Activated naive CD4-positive, alpha-beta T cell treated with anti-CD3 and anti-CD28 coated beads for 36 hours (primary cell): Measurements from ENCODE around the gene GTF2B. TPM values are rescaled to one million over a fixed set of nuclear protein-coding genes. Genes with fewer than 3 reads are reported as not detected.
"Not testable (repeated sequence)": the region's sequence is repeated elsewhere in the genome, so short reads cannot be mapped to it uniquely, and the experiment has no call there.

ENCODE experiments used
- CTCF ChIA-PET: fragments of 350-600 bp; sonication (Branson Sonifier 250); formaldehyde crosslinking; loops from one replicate; lab custom pipeline; 2021; ENCODE audit warnings: antibody characterized with exemption; lab: Charles Lee
- DNase-seq: peaks from one replicate; pipeline ENCODE4 v3.0.0-alpha.2; 2020
- H3K27ac Mint-ChIP-seq: one replicate; pipeline ENCODE4 v1.8.0; 2021; ENCODE audit warnings: mild to moderate bottlenecking, mixed read lengths
- H3K27me3 Mint-ChIP-seq: one replicate; pipeline ENCODE4 v1.8.0; 2021; ENCODE audit warnings: low read depth, mixed read lengths
- H3K36me3 Mint-ChIP-seq: one replicate; pipeline ENCODE4 v1.8.0; 2021; ENCODE audit warnings: low read depth, mixed read lengths
- H3K4me1 Mint-ChIP-seq: one replicate; pipeline ENCODE4 v1.8.0; 2021; ENCODE audit warnings: low read depth, mixed read lengths
- H3K4me3 Mint-ChIP-seq: one replicate; pipeline ENCODE4 v1.8.0; 2021; ENCODE audit warnings: mild to moderate bottlenecking, moderate library complexity, mixed read lengths
- H3K9me3 Mint-ChIP-seq: one replicate; pipeline ENCODE4 v1.8.0; 2021; ENCODE audit warnings: mixed read lengths
- intact Hi-C: fragments of 100-400 bp; cut with micrococcal nuclease; formaldehyde crosslinking; loops from one replicate; pipeline ENCODE4 v1.15.1; 2023
- total RNA-seq, 2 experiments: library from RNA; stranded (reverse); gene quantifications; one replicate each; pipeline ENCODE4 v1.2.3, GENCODE V29; 2021

Gene GTF2B
- total RNA-seq, 2 experiments from 2014 or later: 35.2 to 36.1 TPM

DNA sequence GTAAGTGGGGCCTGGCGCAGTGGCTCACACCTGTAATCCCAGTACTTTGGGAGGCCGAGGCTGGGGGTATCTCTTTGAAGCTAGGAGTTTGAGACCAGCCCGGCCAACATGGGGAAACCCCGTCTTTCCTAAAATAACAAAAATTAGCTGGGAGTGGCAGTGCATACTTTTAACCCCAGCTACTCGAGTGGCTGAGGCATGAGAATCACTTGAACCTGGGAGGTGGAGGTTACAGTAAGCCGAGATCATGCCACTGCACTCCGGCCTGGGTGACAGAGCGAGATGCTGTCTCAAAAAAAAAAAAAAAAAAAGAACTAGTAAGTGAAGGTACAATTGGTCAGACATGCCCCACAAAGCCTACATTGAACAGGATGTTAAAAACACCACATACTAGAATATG is 10.7 kb downstream of the GTF2B start:
- not testable (repeated sequence) for DNase-seq, H3K27me3 Mint-ChIP-seq, H3K4me3 Mint-ChIP-seq, H3K27ac Mint-ChIP-seq, H3K9me3 Mint-ChIP-seq
- H3K4me1 Mint-ChIP-seq: peaks cover 51% of the 10 kb centered on the region
- peaks cover 16% of the 10 kb centered on the region for H3K36me3 Mint-ChIP-seq
- intact Hi-C loops: loop anchor here (1.0 kb wide), 1 partner anchor 10 kb away; no protein-coding TSS in a partner anchor
- CTCF ChIA-PET: interaction anchor here (0.7 to 1.3 kb wide), 2 partner anchors 275 to 1737 kb away, joined by 3 read pairs; no protein-coding TSS in a partner anchor

DNA sequence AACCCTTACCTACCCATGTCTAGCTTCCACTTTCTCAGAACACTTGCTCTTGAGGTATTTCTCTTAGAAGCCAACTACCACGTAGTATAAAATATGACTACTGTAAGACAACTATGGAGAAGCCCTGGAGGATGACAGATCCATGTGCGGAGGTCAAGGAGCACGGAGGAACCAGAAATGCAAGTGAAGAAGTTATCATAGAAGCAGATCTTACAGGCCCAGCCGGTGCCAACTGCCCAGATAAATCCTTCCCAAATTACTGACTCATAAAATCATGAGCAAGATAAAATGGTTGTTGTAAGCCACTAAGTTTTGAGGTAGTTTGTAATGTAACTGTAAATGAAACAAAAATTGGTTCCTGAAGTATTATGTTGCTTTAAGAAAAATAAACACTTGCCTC is 12.6 kb downstream of the GTF2B start:
- CTCF ChIA-PET: interaction anchor here (0.5 to 5.5 kb wide), 18 partner anchors 9 to 226 kb away, joined by 3 to 63 read pairs (median 4); no protein-coding TSS in a partner anchor
- intact Hi-C loops: no loop called here
- Mint-ChIP-seq H3K9me3 (no peaks in the 10 kb centered on the region), H3K27me3 (no peaks in the 10 kb centered on the region), H3K4me3 (no peak overlapping the region), H3K36me3 (peaks cover 10% of the 10 kb centered on the region), H3K27ac (peak overlapping the region; percentile 5), H3K4me1 (peaks cover 52% of the 10 kb centered on the region)
- DNase-seq: no peak

DNA sequence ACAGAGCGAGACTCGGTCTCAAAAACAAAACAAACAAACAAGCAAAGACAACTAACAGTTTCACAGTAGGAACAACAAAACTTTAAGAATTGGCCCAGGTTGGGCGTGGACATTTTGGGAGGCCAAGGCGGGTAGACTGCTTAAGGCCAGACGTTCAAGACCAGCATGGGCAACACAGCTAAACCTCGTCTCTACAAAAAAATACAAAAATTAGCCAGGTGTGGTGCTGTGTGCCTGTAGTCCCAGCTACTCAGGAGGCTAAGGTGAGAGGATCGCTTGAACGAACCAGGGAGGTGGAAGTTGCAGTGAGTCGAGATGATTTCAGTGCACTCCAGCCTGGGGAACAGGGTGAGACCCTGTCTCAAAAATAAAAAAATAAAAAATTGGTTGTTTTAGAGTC is 13.5 kb downstream of the GTF2B start:
- peaks cover 7% of the 10 kb centered on the region for H3K36me3 Mint-ChIP-seq
- H3K9me3 Mint-ChIP-seq: no peaks in the 10 kb centered on the region
- H3K27ac Mint-ChIP-seq: no peak overlapping the region
- H3K27me3 Mint-ChIP-seq: no peaks in the 10 kb centered on the region
- no peak overlapping the region for H3K4me3 Mint-ChIP-seq
- CTCF ChIA-PET: interaction anchor here (0.7 to 5.5 kb wide), 23 partner anchors 9 to 1972 kb away, joined by 3 to 63 read pairs (median 4); no protein-coding TSS in a partner anchor
- peaks cover 48% of the 10 kb centered on the region for H3K4me1 Mint-ChIP-seq
- intact Hi-C loops: loop anchor here (1.0 kb wide), 4 partner anchors 78 to 270 kb away; no protein-coding TSS in a partner anchor
- DNase-seq: no peak

DNA sequence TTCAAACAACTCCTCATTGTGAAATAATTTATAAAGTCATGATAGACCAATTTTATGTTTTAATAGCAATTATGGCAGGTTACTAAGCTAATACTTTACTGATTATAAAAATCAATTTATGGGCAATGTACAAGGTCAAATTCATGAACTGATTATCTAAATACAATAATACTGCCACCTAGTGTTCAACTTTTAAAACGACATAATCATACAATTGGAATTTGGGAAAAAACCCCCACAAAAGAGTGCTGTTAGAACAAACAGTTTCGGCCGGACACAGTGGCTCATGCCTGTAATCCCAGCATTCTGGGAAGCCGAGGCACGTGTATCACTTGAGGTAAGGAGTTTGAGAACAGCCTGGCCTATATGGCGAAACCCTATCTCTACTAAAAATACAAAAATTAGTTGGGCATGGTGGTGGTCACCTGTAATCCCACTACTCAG is 14.0 kb downstream of the GTF2B start:
- DNase-seq: no peak
- Mint-ChIP-seq H3K4me1 (peaks cover 43% of the 10 kb centered on the region), H3K27me3 (no peaks in the 10 kb centered on the region), H3K36me3 (peaks cover 3% of the 10 kb centered on the region), H3K9me3 (no peaks in the 10 kb centered on the region), H3K4me3 (no peak overlapping the region), H3K27ac (no peak overlapping the region)
- CTCF ChIA-PET: interaction anchor here (0.6 to 5.5 kb wide), 28 partner anchors 9 to 1991 kb away, joined by 3 to 63 read pairs (median 4); partner anchors contain the start of gene GTF2B
- intact Hi-C loops: loop anchor here (1.0 kb wide), 4 partner anchors 77 to 269 kb away; no protein-coding TSS in a partner anchor

DNA sequence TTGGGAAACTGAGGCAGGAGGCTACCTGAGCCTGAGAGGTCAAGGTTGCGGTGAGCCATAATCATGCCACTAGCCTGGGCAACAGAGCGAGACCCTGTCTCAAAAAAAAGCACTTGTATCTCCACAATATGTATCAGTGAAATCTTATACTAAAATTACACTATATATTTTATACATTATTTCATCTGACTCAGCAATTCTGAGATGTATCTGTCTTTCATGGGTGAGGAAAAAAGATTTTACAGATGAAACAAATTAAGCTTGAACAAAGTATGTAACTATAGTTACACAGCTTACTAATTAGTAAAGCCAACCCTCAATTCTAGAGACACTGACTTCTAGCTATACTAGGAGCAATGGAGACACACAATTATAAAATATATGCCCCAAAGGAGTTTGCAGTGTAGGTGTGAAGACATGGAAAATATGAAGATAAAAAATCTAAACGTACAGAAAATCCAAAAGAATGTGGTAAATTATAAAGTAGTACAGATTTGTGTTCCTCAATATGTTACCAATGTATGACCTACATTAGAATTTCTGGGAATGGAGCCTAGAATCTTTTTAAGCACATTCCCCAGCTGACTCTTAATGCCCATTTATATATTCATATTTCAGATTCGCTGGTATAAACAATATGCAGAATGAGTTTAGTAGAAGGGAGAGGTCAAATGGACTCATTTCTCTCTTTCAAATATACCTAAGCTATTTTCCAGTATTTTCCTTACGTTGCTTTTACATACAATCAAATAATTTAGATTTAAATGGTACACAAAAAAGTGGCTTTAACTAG is 14.6 kb downstream of the GTF2B start:
- DNase-seq: no peak
- H3K27me3 Mint-ChIP-seq: no peaks in the 10 kb centered on the region
- no peak overlapping the region for H3K4me3 Mint-ChIP-seq
- H3K9me3 Mint-ChIP-seq: no peaks in the 10 kb centered on the region
- H3K27ac Mint-ChIP-seq: no peak overlapping the region
- H3K4me1 Mint-ChIP-seq: peaks cover 38% of the 10 kb centered on the region
- intact Hi-C loops: loop anchor here (1.0 kb wide), 4 partner anchors 76 to 268 kb away; no protein-coding TSS in a partner anchor
- peaks cover under 1% of the 10 kb centered on the region for H3K36me3 Mint-ChIP-seq
- CTCF ChIA-PET: interaction anchor here (0.6 to 5.5 kb wide), 29 partner anchors 9 to 1991 kb away, joined by 3 to 63 read pairs (median 4); partner anchors contain the start of gene GTF2B

DNA sequence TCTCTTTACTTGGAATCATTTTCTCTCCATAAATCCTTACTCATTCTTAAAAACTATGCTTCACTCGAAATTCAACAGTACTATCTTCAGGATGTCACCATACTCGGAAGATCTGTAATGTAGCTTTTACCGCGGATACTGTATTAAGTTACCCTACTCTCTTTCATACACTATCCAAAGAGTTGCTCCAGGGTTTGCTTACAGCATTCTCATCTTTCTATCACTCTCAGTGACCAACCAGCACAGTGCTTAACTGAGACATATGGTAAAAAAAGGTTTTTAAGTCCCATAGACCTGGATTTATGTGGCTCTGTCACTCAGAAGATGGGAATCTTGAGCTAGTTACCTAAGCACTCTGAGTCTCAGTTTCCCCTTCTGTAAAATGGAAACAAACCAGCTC is 15.8 kb downstream of the GTF2B start:
- Mint-ChIP-seq H3K27ac (no peak overlapping the region), H3K27me3 (no peaks in the 10 kb centered on the region), H3K9me3 (no peaks in the 10 kb centered on the region), H3K4me3 (no peak overlapping the region), H3K36me3 (peaks cover 3% of the 10 kb centered on the region), H3K4me1 (peaks cover 37% of the 10 kb centered on the region)
- DNase-seq: no peak
- CTCF ChIA-PET: interaction anchor here (1.1 to 5.5 kb wide), 7 partner anchors 8 to 219 kb away, joined by 3 to 63 read pairs (median 15); partner anchors contain the start of gene GTF2B
- intact Hi-C loops: no loop called here

DNA sequence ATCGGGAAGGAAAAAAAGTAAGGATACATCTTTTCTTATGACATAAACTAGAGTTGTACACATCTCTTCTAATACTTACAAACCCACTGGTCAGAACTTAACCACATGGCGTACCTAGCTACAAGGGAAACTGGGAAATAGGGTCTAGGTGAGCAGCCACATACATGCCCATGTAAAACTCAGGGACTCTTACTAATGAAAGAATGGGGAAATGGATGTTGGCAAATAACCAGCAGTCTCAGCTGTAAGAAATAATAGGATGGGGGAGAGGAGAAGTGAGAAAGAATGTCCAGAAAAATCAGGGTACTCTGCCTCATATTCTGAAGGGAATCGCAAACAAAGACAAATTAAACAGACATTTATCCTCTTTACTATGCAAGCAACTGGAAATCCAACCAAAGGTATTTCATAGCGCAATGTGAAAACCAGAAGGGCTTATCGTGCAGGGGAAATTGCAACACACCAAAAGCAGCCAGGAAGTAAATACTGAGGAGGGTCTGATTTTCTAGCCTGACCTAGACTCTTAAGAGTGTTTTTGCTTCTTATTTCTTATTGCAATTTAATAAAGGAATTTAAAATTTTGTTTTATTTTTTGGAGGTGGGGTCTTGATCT is 17.5 kb downstream of the GTF2B start:
- H3K4me1 Mint-ChIP-seq: peaks cover 48% of the 10 kb centered on the region
- no peaks in the 10 kb centered on the region for H3K27me3 Mint-ChIP-seq
- H3K27ac Mint-ChIP-seq: no peak overlapping the region
- CTCF ChIA-PET: interaction anchor here (1.4 kb wide), 1 partner anchor 11 kb away, joined by 3 read pairs; no protein-coding TSS in a partner anchor
- no peak for DNase-seq
- intact Hi-C loops: no loop called here
- no peak overlapping the region for H3K4me3 Mint-ChIP-seq
- H3K36me3 Mint-ChIP-seq: peaks cover 4% of the 10 kb centered on the region
- no peaks in the 10 kb centered on the region for H3K9me3 Mint-ChIP-seq

DNA sequence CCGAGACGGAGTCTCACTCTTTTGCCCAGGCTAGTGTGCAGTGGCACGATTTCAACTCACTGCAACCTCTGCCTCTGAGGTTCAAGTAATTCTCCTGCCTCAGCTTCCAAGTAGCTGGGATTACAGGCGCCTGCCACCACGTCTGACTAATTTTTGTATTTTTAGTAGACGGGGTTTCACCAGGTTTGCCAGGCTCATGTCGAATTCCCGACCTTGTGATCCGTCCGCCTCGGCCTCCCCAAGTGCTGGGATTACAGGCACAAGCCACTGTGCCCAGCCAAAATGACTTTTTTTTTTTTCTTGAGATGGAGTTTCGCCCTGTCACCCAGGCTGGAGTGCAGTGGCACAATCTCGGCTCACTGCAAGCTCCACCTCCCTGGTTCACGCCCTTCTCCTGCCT is 21.7 kb downstream of the GTF2B start:
- not testable (repeated sequence) for H3K4me3 Mint-ChIP-seq, H3K27me3 Mint-ChIP-seq
- peaks cover 63% of the 10 kb centered on the region for H3K4me1 Mint-ChIP-seq

DNA sequence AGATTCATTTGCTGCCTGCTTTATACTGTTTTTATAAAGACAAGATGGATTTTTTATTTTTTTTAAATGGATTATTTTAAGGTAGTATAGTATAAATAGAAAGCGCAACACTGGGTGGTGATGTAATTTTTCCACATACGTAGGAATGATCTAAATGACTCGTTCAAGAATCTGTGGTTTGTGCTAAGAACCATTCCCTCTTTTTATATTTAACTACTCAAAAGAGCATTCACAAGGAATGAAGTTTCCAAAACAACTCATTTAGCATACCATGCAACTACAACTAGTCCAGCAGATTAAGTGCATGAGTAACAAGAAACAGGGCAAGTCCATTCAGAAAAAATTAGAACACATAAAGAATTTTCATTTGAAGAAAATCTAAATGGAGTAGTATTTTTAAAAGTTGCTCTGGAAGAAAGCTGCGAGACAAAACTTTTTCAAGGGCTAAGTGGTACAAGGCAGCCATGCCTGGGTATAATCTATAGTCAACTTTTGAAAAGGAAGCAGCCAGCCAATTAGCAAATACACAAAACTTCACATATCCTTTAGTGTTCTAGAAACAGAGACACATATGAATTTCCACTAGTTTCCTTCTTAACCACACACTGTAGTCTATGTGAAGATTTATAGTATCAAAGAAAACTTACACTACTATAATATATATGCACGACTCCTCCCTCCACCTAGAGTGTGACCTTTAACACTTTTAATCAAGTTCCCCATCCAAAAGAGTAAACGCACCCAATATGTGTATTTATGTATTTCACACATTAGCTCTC is 23.4 kb downstream of the GTF2B start:
- peaks cover 57% of the 10 kb centered on the region for H3K4me1 Mint-ChIP-seq
- H3K36me3 Mint-ChIP-seq: peaks cover 10% of the 10 kb centered on the region
- peak overlapping the region; percentile 84 for H3K27ac Mint-ChIP-seq
- intact Hi-C loops: loop anchor here (1.0 to 5.0 kb wide), 6 partner anchors 23 to 583 kb away; partner anchors contain the start of genes GTF2B and PKN2
- H3K4me3 Mint-ChIP-seq: no peak overlapping the region
- CTCF ChIA-PET: interaction anchor here (0.6 to 1.0 kb wide), 4 partner anchors 8 to 207 kb away, joined by 3 read pairs; no protein-coding TSS in a partner anchor
- no peaks in the 10 kb centered on the region for H3K9me3 Mint-ChIP-seq
- no peak for DNase-seq
- no peaks in the 10 kb centered on the region for H3K27me3 Mint-ChIP-seq

More for the DNA sequence above, 21.7 kb downstream of the GTF2B start:
- not testable (repeated sequence) for H3K27ac Mint-ChIP-seq, DNase-seq, H3K36me3 Mint-ChIP-seq, H3K9me3 Mint-ChIP-seq
- CTCF ChIA-PET: interaction anchor here (0.7 kb wide), 1 partner anchor 602 kb away, joined by 4 read pairs; no protein-coding TSS in a partner anchor
- intact Hi-C loops: loop anchor here (2.0 to 5.0 kb wide), 2 partner anchors 178 to 215 kb away; no protein-coding TSS in a partner anchor

DNA sequence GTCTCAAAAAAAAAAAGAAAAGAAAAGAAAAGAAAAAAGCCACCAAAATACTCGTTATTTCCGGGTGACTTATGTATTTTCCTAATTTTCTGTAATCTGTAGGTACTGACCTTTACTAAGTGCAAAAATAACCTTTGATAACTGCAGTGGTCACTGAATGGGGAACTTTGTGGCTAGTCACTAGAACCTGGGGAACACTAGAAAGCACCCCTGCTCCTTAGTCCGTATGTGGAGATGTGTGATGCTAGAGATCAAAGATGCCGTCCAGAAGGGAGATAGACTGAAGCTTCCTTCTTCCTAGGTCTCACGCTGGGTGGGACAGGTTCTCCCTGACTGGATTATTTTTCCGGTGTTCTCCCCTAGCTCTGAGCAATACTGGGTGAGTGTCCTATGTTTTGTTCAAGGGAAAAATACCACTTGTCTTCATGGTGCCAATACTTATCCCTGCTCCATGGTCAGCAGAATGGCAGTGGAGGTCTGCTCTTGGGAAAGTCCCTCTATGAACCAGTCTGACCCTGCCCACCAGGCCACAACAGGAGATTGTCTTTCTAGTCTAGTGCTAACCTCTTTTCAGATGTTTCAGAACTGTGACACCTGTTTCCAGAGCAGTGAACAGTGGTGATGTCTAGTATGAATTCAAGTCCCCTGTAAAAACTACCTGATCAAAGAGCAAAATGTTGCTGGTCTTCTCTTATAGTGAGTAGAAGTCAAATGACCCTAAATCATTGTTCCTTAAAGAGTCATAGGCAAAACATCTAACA is 39.9 kb downstream of the GTF2B start:
- Mint-ChIP-seq H3K27me3 (no peaks in the 10 kb centered on the region), H3K4me1 (no peaks in the 10 kb centered on the region)
- CTCF ChIA-PET: interaction anchor here (0.6 to 1.5 kb wide), 3 partner anchors 27 to 62 kb away, joined by 3 to 5 read pairs (median 4); no protein-coding TSS in a partner anchor

DNA sequence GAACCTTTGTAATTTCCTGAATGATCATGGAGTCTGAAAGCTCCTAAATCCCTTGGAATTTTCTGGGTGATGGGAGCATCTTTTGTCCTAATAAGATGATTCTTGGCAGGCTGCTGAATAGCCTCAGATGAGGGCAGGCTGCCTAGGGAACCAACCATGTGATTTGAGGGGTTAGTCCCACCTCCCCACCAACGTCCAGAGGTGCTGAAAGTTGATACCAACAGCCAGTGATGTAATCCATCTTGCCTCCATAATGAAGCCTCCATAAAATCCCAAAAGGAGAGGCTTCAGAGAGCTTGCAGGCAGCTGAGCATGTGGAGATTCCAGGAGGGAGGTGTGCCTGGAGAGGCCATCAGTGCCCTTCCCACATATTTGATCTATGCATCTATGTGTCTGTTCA is 43.7 kb downstream of the GTF2B start:
- no peak overlapping the region for H3K27ac Mint-ChIP-seq
- H3K9me3 Mint-ChIP-seq: no peaks in the 10 kb centered on the region
- CTCF ChIA-PET: no interaction called here
- no peak overlapping the region for H3K4me3 Mint-ChIP-seq
- no peaks in the 10 kb centered on the region for H3K27me3 Mint-ChIP-seq
- no peak for DNase-seq
- no peaks in the 10 kb centered on the region for H3K4me1 Mint-ChIP-seq
- intact Hi-C loops: no loop called here
- H3K36me3 Mint-ChIP-seq: peaks cover 11% of the 10 kb centered on the region

More for the DNA sequence above, 39.9 kb downstream of the GTF2B start:
- Mint-ChIP-seq H3K27ac (peak overlapping the region; percentile 54), H3K4me3 (no peak overlapping the region), H3K36me3 (peaks cover 19% of the 10 kb centered on the region), H3K9me3 (no peaks in the 10 kb centered on the region)
- DNase-seq: no peak
- intact Hi-C loops: no loop called here
